ENCODE results near the gene NKX6-2. TPM values are rescaled to one million over a fixed set of nuclear protein-coding genes. Genes with fewer than 3 reads are reported as not detected.

The NKX6-2 gene
- total and polyA plus RNA-seq, 2 of the 8 experiments (the other 6 are each of a cell fraction or from before 2014, with no cell fraction given), result 0.06 TPM; not detected in 1

GRCh38 chr10:132786884-132787494 is 1.0 kb upstream of the NKX6-2 start:
- WGBS, 2 experiments (ENCODE audit: extremely low coverage in 1 of 2, insufficient coverage in 1 of 2, insufficient read length in 1 of 2, insufficient replicate concordance in 2 of 2, low coverage in 1 of 2, low lambda C conversion rate in 2 of 2, missing lambda C conversion rate in 1 of 2), result 11% methylated on average over 44 of the region's 80 CpGs; no CpG with 5 or more reads in 1 of the 2 experiments
- peaks cover 0 to 29% (median 12%) of the 10 kb centered on the region in 4 experiments; a peak in 6 of 7 replicates for H3K4me1 ChIP-seq (replicated peaks in 1 of 4; ENCODE audit: control insufficient read depth in 3 of 4, insufficient read depth in 4 of 4, low read length in 3 of 4)

More at GRCh38 chr10:132786884-132787494, 1.0 kb upstream of the NKX6-2 start:
- no peak overlapping the region for H3K56ac ChIP-seq (replicated peaks; ENCODE audit: insufficient read length, low read depth, low read length)
- H3K18ac ChIP-seq (ENCODE audit: extremely low read depth, low read length), result peak overlapping the region; percentile 32
- H4K5ac ChIP-seq (ENCODE audit: insufficient read length, low read depth, low read length), result no peak overlapping the region
- ChIA-PET POLR2A (ENCODE audit: partially characterized antibody) (no interaction called here), CTCF (ENCODE audit: partially characterized antibody) (no interaction called here)
- H3K79me1 ChIP-seq (ENCODE audit: low read depth, low read length), result no peaks in the 10 kb centered on the region
- FAIRE-seq (no peak), DNase-seq (ENCODE audit: low read depth in 1 of 2, low spot score in 2 of 2) (no peak)
- H3K23ac ChIP-seq (ENCODE audit: insufficient read length), result no peak overlapping the region
- no peak overlapping the region for H2AFZ ChIP-seq (ENCODE audit: low read length)
- peak overlapping the region; percentile 46 to 78 for H3K4me2 ChIP-seq (ENCODE audit: insufficient read depth in 1 of 2, low read depth in 2 of 2, low read length in 2 of 2)
- H2BK20ac ChIP-seq (ENCODE audit: low read length), result no peak overlapping the region
- H3K27me3 ChIP-seq (replicated peaks in 1 of 4; ENCODE audit: control insufficient read depth in 3 of 4, extremely low read depth in 1 of 4, insufficient read depth in 3 of 4, low read length in 3 of 4), result peaks cover 75 to 88% (median 87%) of the 10 kb centered on the region in 4 experiments
- no peak overlapping the region for H3K4ac ChIP-seq (replicated peaks; ENCODE audit: insufficient read length, low read depth, low read length)
- peaks cover 5 to 13% of the 10 kb centered on the region in 2 experiments for H4K20me1 ChIP-seq (replicated peaks in 1 of 2; ENCODE audit: control insufficient read depth in 1 of 2, insufficient read depth in 2 of 2, low read length in 2 of 2)
- no peak overlapping the region for H4K91ac ChIP-seq (replicated peaks; ENCODE audit: insufficient read length, low read length)
- H3K9me3 ChIP-seq (ENCODE audit: insufficient read depth in 2 of 2, low read depth in 1 of 2, low read length in 1 of 2), result no peaks in the 10 kb centered on the region; a peak in 1 of 4 replicates
- H3K79me2 ChIP-seq (ENCODE audit: control insufficient read depth in 1 of 2, insufficient read depth in 2 of 2, low read length in 2 of 2), result no peaks in the 10 kb centered on the region
- peaks cover 0 to 28% (median 0%) of the 10 kb centered on the region in 4 experiments; a peak in 2 of 8 replicates for H3K36me3 ChIP-seq (ENCODE audit: control insufficient read depth in 2 of 4, insufficient read depth in 4 of 4, low read length in 3 of 4)
- H3K9ac ChIP-seq (replicated peaks in 1 of 4; ENCODE audit: extremely low read depth in 1 of 4, low read depth in 3 of 4, low read length in 3 of 4), result no peak overlapping the region
- H3K23me2 ChIP-seq (ENCODE audit: low read depth, low read length), result peaks cover 7% of the 10 kb centered on the region; the same call in 1 of the 2 replicates
- no peak overlapping the region; the same call in 1 of the 2 replicates for H4K8ac ChIP-seq (ENCODE audit: extremely low read depth, insufficient read depth, low read length)
- H3K27ac ChIP-seq (ENCODE audit: low read depth, low read length), result no peak overlapping the region
- no peak overlapping the region for H2BK5ac ChIP-seq (ENCODE audit: low read depth, low read length)
- H2BK15ac ChIP-seq (ENCODE audit: low read length), result no peak overlapping the region
- TF ChIP-seq KDM4A (IDR thresholded peaks at IDR 0.05; ENCODE audit: low read depth, low read length, severe bottlenecking) (peak; percentile 48), SP4 (IDR thresholded peaks at IDR 0.05; ENCODE audit: low read length) (no peak), ASH2L (IDR thresholded peaks at IDR 0.05; ENCODE audit: low read length) (no peak), EZH2 (IDR thresholded peaks at IDR 0.05; ENCODE audit: low read depth, low read length, severe bottlenecking) (peak; percentile 99), RBBP5 (IDR thresholded peaks at IDR 0.05; ENCODE audit: borderline replicate concordance, low read depth, low read length) (no peak), TAF7 (optimal IDR thresholded peaks at IDR 0.05; ENCODE audit: borderline replicate concordance, low read depth, low read length) (no peak), CBX8 (IDR thresholded peaks at IDR 0.05; ENCODE audit: borderline replicate concordance, low read depth, low read length) (no peak), SUZ12 (IDR thresholded peaks at IDR 0.05; ENCODE audit: low read length) (peak; percentile 99), RNF2 (IDR thresholded peaks at IDR 0.05; ENCODE audit: borderline replicate concordance, low read depth, low read length, missing control alignments, poor library complexity, severe bottlenecking) (peak; percentile 83)
- no peak overlapping the region for H3K14ac ChIP-seq (ENCODE audit: insufficient read length)
- no peak overlapping the region for H2BK12ac ChIP-seq (ENCODE audit: low read depth, low read length)
- no peak overlapping the region for H2AK5ac ChIP-seq (ENCODE audit: low read depth, low read length)
- peak overlapping the region in 3 of 4 experiments; percentile 14 to 62 (median 18); a peak in 4 of 8 replicates for H3K4me3 ChIP-seq (ENCODE audit: extremely low read depth in 1 of 4, insufficient read depth in 2 of 4, low read depth in 3 of 4, low read length in 4 of 4)
- H2BK120ac ChIP-seq (replicated peaks; ENCODE audit: low read depth, low read length), result no peak overlapping the region

All from H1 (cell line).